Fibroblast of skin of right biceps (primary cell): ENCODE results near the gene KIF11.

Source experiments
- DNase-seq: peaks from one replicate; pipeline ENCODE4 v3.0.0-alpha.2; 2013

Gene KIF11

GRCh38 chr10:92688573-92688926, 95.6 kb downstream of the KIF11 start:
- DNase-seq: no peak

DNA sequence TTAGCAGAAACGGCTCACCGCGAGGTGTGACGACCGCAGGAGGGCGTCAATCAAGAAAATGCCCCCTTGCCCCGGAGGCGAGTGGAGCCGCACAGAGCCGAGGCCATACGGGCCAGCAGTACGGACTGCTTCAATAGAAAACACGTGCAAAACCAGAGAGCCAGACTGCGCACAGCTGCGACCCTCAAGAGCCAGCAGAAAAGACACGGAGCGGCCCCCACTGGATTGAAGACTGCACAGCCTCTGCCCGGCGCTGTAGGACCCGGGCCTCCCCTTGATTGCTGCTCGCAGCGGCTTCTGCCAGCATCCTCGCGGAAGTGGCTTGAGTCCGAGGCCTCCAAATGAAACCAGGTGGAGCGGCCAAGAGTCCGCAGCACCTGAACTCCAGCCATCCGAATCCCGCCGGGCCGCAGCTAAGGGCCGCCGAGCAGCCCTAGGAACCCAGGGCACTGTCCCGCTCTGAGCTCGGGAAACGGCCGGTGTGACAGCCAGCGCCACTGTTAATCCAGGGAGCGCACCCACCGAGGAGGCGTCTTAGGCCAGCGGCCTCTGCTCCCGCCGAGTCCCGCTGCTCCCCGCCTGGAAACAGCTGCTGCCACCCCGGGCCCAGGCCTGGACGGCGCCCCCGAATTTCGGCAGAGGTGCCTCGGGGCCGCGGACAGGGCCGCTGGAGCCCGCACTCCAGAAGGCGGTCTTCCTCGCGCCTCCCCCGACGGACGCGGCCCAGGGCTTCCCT, 96.2 kb downstream of the KIF11 start:
- peak; percentile 11 for DNase-seq

- DNase-seq: peak; percentile 36
Observed at GRCh38 chr10:92689663-92690210, 96.8 kb downstream of the KIF11 start, which contains the start of gene HHEX. Gene HHEX (plus strand): TSS chr10:92689955. CDS start chr10:92689987, 32 bp downstream.

- peak; percentile 30 for DNase-seq
Observed at GRCh38 chr10:92690211-92690914, 97.4 kb downstream of the KIF11 start.

DNA sequence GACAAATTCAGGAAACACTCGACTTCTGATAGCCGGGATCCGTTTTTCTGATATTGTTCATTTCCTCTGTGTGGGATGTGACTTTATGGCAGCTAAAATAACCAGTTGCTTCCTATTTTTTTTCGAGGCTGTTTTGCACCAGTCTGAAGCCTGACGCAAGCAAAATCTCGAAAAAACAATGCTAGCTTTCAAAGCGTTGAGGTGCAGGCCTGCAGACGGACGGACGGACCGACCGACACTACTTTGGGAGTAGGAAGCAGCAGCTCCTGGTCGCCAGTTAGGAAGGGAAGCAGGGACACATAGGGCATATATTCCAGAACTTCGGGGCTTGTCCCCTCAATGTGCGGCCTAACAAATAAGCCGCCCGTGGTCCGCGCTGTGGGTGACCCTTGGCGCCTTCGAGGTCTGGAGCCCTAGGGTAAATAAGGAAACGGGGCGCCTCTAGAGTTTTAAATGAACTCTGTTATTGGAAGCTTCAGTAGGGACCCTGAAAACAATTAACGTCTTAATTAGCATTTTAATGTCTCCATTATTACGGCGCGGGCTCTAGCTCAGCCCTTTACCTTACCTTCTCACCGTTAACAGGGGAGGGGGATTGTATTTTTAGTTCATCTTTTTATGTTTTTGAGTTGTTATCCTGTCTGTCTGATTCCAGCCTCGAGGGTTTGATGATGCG, 98.1 kb downstream of the KIF11 start:
- no peak for DNase-seq

DNA sequence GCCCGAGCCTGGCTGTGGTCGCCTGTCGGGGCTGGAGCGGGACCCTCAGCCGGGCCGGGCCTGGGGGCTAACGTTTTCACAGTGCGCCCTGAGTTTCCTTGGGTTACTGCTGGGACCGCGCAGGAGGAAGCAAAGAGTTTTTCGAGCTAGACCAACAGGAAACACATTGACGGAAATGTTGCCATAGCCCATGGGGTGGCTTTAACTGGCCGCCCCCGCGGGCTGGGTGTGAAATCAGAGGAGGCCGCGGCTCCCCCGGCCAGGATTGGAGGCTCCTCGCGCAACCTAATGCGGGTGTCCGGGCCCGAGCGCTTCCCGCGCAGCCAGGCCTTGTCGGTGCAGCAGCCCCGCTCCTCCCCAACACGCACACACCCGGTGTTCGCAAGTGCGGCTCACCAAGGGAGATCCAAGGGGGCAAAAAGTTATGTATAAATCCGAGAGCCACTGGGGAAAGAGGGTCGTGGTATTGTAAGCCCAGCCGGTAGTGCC, 98.7 kb downstream of the KIF11 start:
- no peak for DNase-seq

GRCh38 chr10:92692080-92692671, 99.2 kb downstream of the KIF11 start:
- DNase-seq: no peak

DNA sequence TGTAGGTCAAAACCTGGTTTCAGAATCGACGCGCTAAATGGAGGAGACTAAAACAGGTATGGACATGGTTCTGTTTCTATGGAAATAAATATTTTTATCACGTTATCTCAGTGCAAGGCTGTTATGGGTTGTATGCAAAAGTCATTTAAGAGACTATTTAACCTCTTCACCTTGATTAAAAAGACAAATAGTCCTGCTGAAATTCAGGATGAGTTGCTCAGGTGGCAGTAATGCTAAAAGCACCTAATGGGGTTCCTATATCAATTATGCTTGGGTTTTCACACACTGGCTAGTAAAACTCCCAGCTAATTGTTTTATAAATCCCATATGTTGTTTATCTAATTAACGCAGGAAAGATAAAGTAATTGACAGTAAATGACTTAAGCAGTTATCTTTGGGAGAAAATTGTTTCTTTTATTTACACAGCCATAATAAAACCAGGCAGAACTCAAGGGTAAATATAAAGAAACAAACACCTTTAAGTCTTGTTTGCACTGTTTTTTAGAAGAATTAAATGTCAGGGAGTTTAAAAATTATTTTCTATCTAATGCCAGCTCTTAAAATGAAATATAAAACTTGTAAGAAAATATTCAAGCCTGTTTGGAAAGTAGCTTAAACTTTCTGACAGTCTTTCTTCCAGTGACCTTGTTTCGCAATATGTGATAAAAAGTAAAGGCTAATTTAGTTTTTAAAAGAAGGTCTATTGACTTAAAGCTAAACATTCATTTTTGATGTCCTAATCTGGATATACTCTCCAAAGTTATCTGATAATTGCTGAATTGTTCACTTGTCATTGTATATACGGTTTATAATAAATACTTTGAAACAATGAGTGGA, 100.0 kb downstream of the KIF11 start:
- DNase-seq: no peak

- DNase-seq: no peak
Observed at GRCh38 chr10:92693534-92693893, 100.6 kb downstream of the KIF11 start.

- peak; percentile 45 for DNase-seq
Observed at GRCh38 chr10:92695679-92696605, 103.0 kb downstream of the KIF11 start.

DNA sequence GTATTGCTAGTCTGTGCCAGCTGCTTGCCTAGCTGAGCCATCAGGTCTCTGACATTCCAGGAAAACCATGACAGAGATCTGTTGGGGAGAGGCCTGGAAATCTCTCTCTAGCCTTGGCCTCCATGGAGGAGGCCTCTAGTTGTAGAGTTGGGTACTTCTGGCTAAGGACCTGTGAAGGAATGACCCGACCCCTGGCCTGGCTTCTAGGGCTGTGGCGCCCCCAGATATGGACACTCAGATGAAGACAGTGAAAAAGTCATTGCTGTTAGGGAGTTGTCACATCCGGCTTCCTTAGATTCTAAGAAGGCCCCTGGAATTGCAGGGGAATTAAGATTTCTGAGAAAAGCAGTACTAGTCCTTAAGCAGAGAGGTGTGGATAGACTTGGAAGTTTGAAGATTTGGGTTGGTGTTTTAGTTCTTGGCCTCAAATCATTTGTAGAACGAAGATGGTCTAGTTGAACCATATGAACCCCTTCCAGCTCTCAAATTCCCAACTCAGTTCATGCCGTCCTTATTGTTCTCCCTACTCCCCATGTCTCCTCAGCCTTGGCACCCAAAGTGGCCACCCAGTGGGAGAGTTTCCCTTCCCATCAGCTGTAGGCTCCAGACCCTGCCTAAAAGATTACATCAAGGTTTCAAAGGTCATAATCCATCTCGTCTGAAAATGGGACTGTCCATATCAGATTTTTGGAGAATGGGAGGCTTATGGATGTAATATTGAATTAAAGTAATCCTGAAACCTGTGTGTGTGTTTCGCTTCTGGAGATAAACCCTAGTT, 103.9 kb downstream of the KIF11 start:
- no peak for DNase-seq

DNA sequence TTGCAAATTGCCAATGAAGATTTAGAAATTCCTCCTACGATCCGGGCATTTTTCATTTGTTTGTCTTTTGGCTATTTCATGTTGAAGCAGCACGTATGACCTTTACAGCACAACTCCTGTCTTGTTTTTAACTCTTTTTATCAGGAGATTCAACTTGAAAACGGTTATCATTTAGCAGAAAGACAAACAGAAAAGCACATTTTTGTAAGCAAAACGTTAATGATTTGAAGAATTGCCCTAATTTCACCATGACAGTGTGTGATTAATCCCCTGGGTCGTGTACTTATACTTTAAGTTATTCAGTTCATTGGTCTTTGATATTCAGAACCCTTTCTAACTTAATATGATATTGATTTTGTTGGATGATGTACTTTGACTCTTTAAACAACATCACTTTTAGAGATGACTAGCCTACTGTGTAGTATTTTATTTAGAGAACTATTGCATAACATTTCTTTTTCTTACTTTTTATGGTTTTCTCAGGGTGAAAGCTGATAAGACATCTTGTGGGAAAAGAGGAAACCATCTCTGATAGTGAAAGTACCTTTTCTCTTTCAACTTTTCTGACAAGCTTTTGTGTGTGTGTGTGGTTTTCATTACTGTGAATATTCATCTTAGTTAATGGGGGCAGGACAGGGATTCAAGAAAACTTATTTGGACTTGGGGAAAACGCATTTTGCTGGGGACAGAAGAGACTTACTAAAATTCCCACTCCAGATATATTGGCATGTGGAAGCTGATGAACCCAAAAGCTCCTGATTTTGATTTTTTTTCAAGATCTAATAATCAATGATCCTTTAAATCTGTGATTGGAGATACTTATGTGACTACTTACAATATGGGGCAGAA, 105.0 kb downstream of the KIF11 start:
- no peak for DNase-seq

GRCh38 chr10:92699193-92699517, 106.2 kb downstream of the KIF11 start:
- DNase-seq: no peak

DNA sequence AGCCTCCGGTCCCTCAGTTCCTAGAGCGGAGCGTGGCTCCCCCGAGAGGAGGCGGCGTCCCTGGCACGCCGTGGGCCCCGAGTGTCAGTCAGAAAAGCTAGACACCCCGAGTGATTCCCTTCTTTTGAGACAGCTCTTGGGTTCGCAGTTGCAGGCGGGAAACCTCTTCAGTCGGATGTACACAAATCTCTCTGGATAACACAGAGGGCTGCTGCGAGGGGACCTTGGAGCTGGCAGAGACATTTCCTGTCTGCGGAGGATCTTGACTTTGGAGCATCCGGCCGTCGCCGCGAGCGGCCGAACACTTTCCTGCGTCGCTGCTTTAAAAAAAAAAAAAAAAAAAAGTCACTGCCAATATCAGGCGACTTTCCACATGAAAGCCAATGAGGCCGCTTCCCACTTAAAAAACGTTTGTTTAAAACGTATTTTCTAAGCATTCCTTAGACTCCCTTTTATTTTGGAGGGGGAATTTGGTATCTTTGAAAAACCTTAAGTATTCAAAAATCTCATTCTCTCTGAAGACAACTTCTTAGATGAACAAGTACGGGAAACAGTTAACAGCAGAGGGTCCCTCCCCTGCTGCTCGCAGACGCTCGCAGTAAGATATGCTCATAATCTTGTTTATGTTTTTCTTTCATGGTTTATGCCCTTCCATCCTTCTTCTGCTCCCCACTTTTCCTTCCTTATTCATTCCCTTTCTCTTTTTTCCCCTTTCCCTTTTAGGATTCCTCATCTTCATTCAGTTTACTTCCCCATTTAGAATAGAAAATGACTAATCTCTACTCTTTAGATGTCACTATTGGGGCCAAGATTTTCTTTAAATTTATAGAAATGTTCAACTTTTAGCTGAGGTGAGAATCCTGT, 106.8 kb downstream of the KIF11 start:
- DNase-seq: peak; percentile 66

DNA sequence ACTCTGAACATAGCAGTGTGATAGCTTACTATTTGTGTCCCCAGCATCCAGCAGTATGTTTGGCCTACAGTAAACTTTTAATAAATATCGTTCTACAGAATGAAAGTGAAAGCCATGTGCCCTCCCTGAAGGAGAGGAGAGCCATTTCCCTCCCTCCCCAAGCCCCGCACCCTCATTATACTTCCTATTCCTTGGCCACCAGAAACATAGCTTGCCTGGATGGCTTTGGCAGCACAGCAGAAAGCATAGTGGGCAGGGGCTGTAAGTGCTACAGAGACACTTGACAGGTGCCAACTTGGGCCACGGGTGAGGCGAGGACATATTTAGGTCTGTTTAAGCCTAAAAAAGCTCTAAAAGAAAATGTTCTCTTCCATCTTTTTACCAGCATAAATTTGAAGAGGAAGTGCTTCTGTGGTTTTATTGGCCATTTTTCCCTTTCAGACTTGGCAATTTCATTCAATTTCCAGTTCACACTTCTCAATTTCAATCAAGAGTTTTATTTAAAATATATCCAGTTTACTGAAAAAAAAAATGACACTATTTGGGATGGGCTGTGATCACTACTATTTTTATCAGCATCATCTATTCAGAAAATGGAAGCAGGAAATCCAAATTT, 109.5 kb downstream of the KIF11 start:
- DNase-seq: no peak
